IPS-NIHi11 (cell line): ENCODE measurements around the gene NFYC.

Experiments
- DNase-seq: peaks from one replicate; pipeline ENCODE4 v3.0.0; 2012; ENCODE audit warnings: mixed read lengths, low spot score

NFYC gene

GRCh38 chr1:40739455-40740008 is 48.0 kb downstream of the NFYC start:
- no peak for DNase-seq

- no peak for DNase-seq
Measured at GRCh38 chr1:40740039-40740996, 48.8 kb downstream of the NFYC start.

- no peak for DNase-seq
Measured at GRCh38 chr1:40740997-40741736, 49.7 kb downstream of the NFYC start.

- DNase-seq = no peak
Measured at GRCh38 chr1:40742363-40743061, 51.0 kb downstream of the NFYC start.

GRCh38 chr1:40743452-40743851 is 51.9 kb downstream of the NFYC start:
- DNase-seq = no peak

GRCh38 chr1:40743860-40744259 is 52.4 kb downstream of the NFYC start:
- no peak for DNase-seq

GRCh38 chr1:40745176-40745575 is 53.7 kb downstream of the NFYC start:
- no peak for DNase-seq

GRCh38 chr1:40746344-40747090 is 55.0 kb downstream of the NFYC start:
- no peak for DNase-seq

- DNase-seq = no peak
Measured at GRCh38 chr1:40748841-40749718, 57.6 kb downstream of the NFYC start.

- DNase-seq = no peak
Measured at GRCh38 chr1:40749817-40750216, 58.3 kb downstream of the NFYC start.

- no peak for DNase-seq
Measured at GRCh38 chr1:40750451-40750908, 59.0 kb downstream of the NFYC start.

GRCh38 chr1:40751802-40752201 is 60.3 kb downstream of the NFYC start:
- no peak for DNase-seq

GRCh38 chr1:40753142-40753882 is 61.8 kb downstream of the NFYC start:
- DNase-seq = no peak

GRCh38 chr1:40754201-40754600 is 62.7 kb downstream of the NFYC start:
- no peak for DNase-seq

- no peak for DNase-seq
Measured at GRCh38 chr1:40755067-40755466, 63.6 kb downstream of the NFYC start.

GRCh38 chr1:40756523-40756922 is 65.0 kb downstream of the NFYC start:
- no peak for DNase-seq

GRCh38 chr1:40757084-40757483 is 65.6 kb downstream of the NFYC start:
- DNase-seq = no peak

- no peak for DNase-seq
Measured at GRCh38 chr1:40758004-40758403, 66.5 kb downstream of the NFYC start.

- no peak for DNase-seq
Measured at GRCh38 chr1:40758578-40759343, 67.3 kb downstream of the NFYC start.
